SK-N-SH (cell line): ENCODE data around the gene SLC29A1. TPM values are rescaled to one million over a fixed set of nuclear protein-coding genes. Genes with fewer than 3 reads are reported as not detected.
A peak's percentile ranks its signal among the peaks of the same experiment; 100 is the strongest.

ENCODE experiments used
- CTCF ChIA-PET: fragments of 300-600, 350-600 bp; formaldehyde crosslinking; extraction: SDS; loops from one replicate; lab custom pipeline; 2021; lab: Yijun Ruan, JAX
- POLR2A ChIA-PET: fragments of 350-600 bp; sonication (Branson Sonifier 250); formaldehyde crosslinking; extraction: SDS; loops from one replicate; lab custom pipeline; 2020; ENCODE audit warnings: antibody characterized with exemption, inconsistent platforms; lab: Yijun Ruan, JAX
- DNase-seq: peaks from one replicate; pipeline ENCODE4 v3.0.0; 2012
- H2AFZ ChIP-seq: fragments of 200-600 bp; sonication (generic); 2 replicates; pipeline ENCODE4 v1.8.1; 2016; ENCODE audit warnings: antibody characterized with exemption, mild to moderate bottlenecking, low read depth
- H3F3A ChIP-seq: fragments of 200-600 bp; sonication (generic); replicated peaks from 2 replicates; pipeline ENCODE3; 2016; ENCODE audit warnings: antibody characterized with exemption, mild to moderate bottlenecking; ENCODE audit not compliant: insufficient read depth
- H3K27ac ChIP-seq, 2 experiments: fragments of 200-500 bp in 1 of 2; fragments of 200-600 bp in 1 of 2; sonication (Bioruptor generic) in 1 of 2; sonication (generic), shearing (Covaris generic) in 1 of 2; 2 replicates each; pipeline versions ENCODE4 v1.5.1 to v1.6.1; 2014 to 2016; ENCODE audit warnings: low read depth in 2 of 2, inconsistent platforms in 1 of 2, low read length in 1 of 2, mild to moderate bottlenecking in 1 of 2, mixed read lengths in 1 of 2
- H3K27me3 ChIP-seq: fragments of 200-600 bp; sonication (generic), shearing (Covaris generic); 2 replicates; pipeline ENCODE4 v1.6.1; 2016; ENCODE audit warnings: mixed run types; ENCODE audit not compliant: insufficient read depth
- H3K36me3 ChIP-seq, 2 experiments: fragments of 200-500 bp in 1 of 2; fragments of 200-600 bp in 1 of 2; sonication (Bioruptor generic) in 1 of 2; sonication (generic) in 1 of 2; replicated peaks in 1 of 2; 2 replicates each; pipeline versions ENCODE3 to v1.5.1; 2014 to 2016; ENCODE audit warnings: low read length in 1 of 2, mild to moderate bottlenecking in 1 of 2; ENCODE audit not compliant: insufficient read depth in 2 of 2, control insufficient read depth in 1 of 2
- H3K4me1 ChIP-seq, 2 experiments: fragments of 200-500 bp in 1 of 2; fragments of 200-600 bp in 1 of 2; sonication (Bioruptor generic) in 1 of 2; sonication (generic), shearing (Covaris generic) in 1 of 2; 2 replicates each; pipeline versions ENCODE4 v1.5.1 to v1.6.1; 2014 to 2016; ENCODE audit warnings: low read depth in 1 of 2, low read length in 1 of 2, mixed run types in 1 of 2; ENCODE audit not compliant: insufficient read depth in 2 of 2, control insufficient read depth in 1 of 2
- H3K4me2 ChIP-seq: fragments of 200-600 bp; sonication (generic), shearing (Covaris generic); 2 replicates; pipeline ENCODE4 v1.6.1; 2017; ENCODE audit warnings: mixed run types
- H3K4me3 ChIP-seq, 2 experiments: fragments of 200-500 bp in 1 of 2; fragments of 200-600 bp in 1 of 2; sonication (Bioruptor generic) in 1 of 2; sonication (generic), shearing (Covaris generic) in 1 of 2; 2 replicates each; pipeline versions ENCODE4 v1.5.1 to v1.8.1; 2014 to 2016; ENCODE audit warnings: low read depth in 2 of 2, inconsistent platforms in 1 of 2, low read length in 1 of 2, mild to moderate bottlenecking in 1 of 2, mixed read lengths in 1 of 2, moderate library complexity in 1 of 2
- H3K79me2 ChIP-seq: fragments of 200-600 bp; sonication (generic); 2 replicates; pipeline ENCODE4 v1.8.1; 2017; ENCODE audit warnings: mild to moderate bottlenecking; ENCODE audit not compliant: insufficient read depth
- H3K9ac ChIP-seq: fragments of 200-600 bp; sonication (generic); 2 replicates; pipeline ENCODE4 v1.6.1; 2017; ENCODE audit warnings: mixed run types
- H3K9me2 ChIP-seq: fragments of 200-600 bp; sonication (generic); 2 replicates; pipeline ENCODE4 v1.6.1; 2017; ENCODE audit warnings: mixed run types
- H3K9me3 ChIP-seq: fragments of 200-600 bp; sonication (generic); 2 replicates; pipeline ENCODE4 v1.6.1; 2017; ENCODE audit warnings: mixed run types, mild to moderate bottlenecking, moderate library complexity
- H4K20me1 ChIP-seq: fragments of 200-600 bp; sonication (generic); 2 replicates; pipeline ENCODE4 v1.6.1; 2017; ENCODE audit warnings: mild to moderate bottlenecking, mixed run types; ENCODE audit not compliant: insufficient read depth
- CHD2 ChIP-seq: fragments of 150-350 bp; IDR thresholded peaks from 2 replicates; pipeline ENCODE4 v1.6.1; 2018; ENCODE audit warnings: low read length; ENCODE audit not compliant: partially characterized antibody
- EZH2phosphoT487 ChIP-seq: fragments of 200-600 bp; sonication (generic); IDR thresholded peaks from 2 replicates; pipeline ENCODE4 v1.6.1; 2017; ENCODE audit warnings: low read depth, mixed run types, mild to moderate bottlenecking, antibody characterized with exemption, moderate library complexity, borderline replicate concordance
- FOSL2 ChIP-seq: IDR thresholded peaks from 2 replicates; pipeline ENCODE4 v1.4.0; 2012; ENCODE audit warnings: low read depth, mild to moderate bottlenecking, moderate library complexity, borderline replicate concordance
- FOXM1 ChIP-seq: IDR thresholded peaks from 2 replicates; pipeline ENCODE4 v1.4.0; 2012; ENCODE audit warnings: low read depth, mild to moderate bottlenecking
- GABPA ChIP-seq: IDR thresholded peaks from 2 replicates; pipeline ENCODE4 v1.4.0; 2012; ENCODE audit warnings: low read depth, mild to moderate bottlenecking
- GATA2 ChIP-seq: sonication (generic); formaldehyde crosslinking; IDR thresholded peaks from 2 replicates; pipeline ENCODE4 v1.5.0; 2020; ENCODE audit warnings: mild to moderate bottlenecking, missing genetic modification reagents
- MEF2A ChIP-seq: IDR thresholded peaks from 2 replicates; pipeline ENCODE4 v1.4.0; 2012; ENCODE audit warnings: low read depth, borderline replicate concordance
- NFIC ChIP-seq: IDR thresholded peaks from 2 replicates; pipeline ENCODE4 v1.4.0; 2012; ENCODE audit warnings: borderline replicate concordance
- NRF1 ChIP-seq: IDR thresholded peaks from 2 replicates; pipeline ENCODE4 v1.6.1; 2012; ENCODE audit warnings: low read depth, mild to moderate bottlenecking, low read length
- POLR2AphosphoS5 ChIP-seq: IDR thresholded peaks from 2 replicates; pipeline ENCODE4 v1.6.1; 2012; ENCODE audit warnings: low read depth, low read length
- RCOR1 ChIP-seq: fragments of 150-350 bp; IDR thresholded peaks from 2 replicates; pipeline ENCODE4 v1.6.1; 2017; ENCODE audit warnings: antibody characterized with exemption, low read length
- RFX5 ChIP-seq: IDR thresholded peaks from 2 replicates; pipeline ENCODE4 v1.6.1; 2012; ENCODE audit warnings: mild to moderate bottlenecking, improper control_type of control experiment, low read length
- SIN3A ChIP-seq: IDR thresholded peaks from 2 replicates; pipeline ENCODE4 v1.6.1; 2012; ENCODE audit warnings: low read depth, mild to moderate bottlenecking, low read length, moderate library complexity, borderline replicate concordance
- SMC3 ChIP-seq: IDR thresholded peaks from 2 replicates; pipeline ENCODE4 v1.6.1; 2012; ENCODE audit warnings: low read depth, low read length, improper control_type of control experiment
- TAF1 ChIP-seq: IDR thresholded peaks from 2 replicates; pipeline ENCODE4 v1.6.1; 2012; ENCODE audit warnings: low read depth, mild to moderate bottlenecking, low read length, moderate library complexity, borderline replicate concordance
- TCF12 ChIP-seq: IDR thresholded peaks from 2 replicates; pipeline ENCODE4 v1.4.0; 2012
- YY1 ChIP-seq: IDR thresholded peaks from 2 replicates; pipeline ENCODE4 v1.4.0; 2012; ENCODE audit warnings: low read depth, mild to moderate bottlenecking
- WGBS: methylation state at CpG from one replicate; pipeline ENCODE4 v1.1.6; 2017; ENCODE audit warnings: low lambda C conversion rate; 5-methylcytosine and 5-hydroxymethylcytosine counted together
- polyA plus RNA-seq, 3 experiments: library from polyadenylated mRNA; depleted of rRNA; stranded (reverse); fragments of >200 nt; gene quantifications; 2 replicates each; pipeline ENCODE4 v1.2.3, GENCODE V29; 2012
- TF ChIP-seq, protein P1 (sequence below): fragments of 200-600 bp; sonication (generic); IDR thresholded peaks from 2 replicates; pipeline ENCODE4 v1.6.1; 2017; ENCODE audit warnings: antibody characterized with exemption, mild to moderate bottlenecking, moderate library complexity
- TF ChIP-seq, protein P2 (sequence below): IDR thresholded peaks from 2 replicates; pipeline ENCODE4 v1.4.0; 2012; ENCODE audit warnings: low read depth
- TF ChIP-seq, protein P3 (sequence below): IDR thresholded peaks from 2 replicates; pipeline ENCODE4 v1.4.0; 2012; ENCODE audit warnings: low read depth, borderline replicate concordance
- TF ChIP-seq, protein P4 (sequence below): IDR thresholded peaks from 2 replicates; pipeline ENCODE4 v1.6.1; 2012; ENCODE audit warnings: mild to moderate bottlenecking, low read depth, low read length, moderate library complexity
- TF ChIP-seq, protein P5 (sequence below): fragments of 150-350 bp; IDR thresholded peaks from 2 replicates; pipeline ENCODE4 v1.6.1; 2016; ENCODE audit warnings: mild to moderate bottlenecking, low read depth, low read length

The SLC29A1 gene
- polyA plus RNA-seq, 1 of the 3 experiments (the other 2 are of a cell fraction) = 44.5 TPM

DNA sequence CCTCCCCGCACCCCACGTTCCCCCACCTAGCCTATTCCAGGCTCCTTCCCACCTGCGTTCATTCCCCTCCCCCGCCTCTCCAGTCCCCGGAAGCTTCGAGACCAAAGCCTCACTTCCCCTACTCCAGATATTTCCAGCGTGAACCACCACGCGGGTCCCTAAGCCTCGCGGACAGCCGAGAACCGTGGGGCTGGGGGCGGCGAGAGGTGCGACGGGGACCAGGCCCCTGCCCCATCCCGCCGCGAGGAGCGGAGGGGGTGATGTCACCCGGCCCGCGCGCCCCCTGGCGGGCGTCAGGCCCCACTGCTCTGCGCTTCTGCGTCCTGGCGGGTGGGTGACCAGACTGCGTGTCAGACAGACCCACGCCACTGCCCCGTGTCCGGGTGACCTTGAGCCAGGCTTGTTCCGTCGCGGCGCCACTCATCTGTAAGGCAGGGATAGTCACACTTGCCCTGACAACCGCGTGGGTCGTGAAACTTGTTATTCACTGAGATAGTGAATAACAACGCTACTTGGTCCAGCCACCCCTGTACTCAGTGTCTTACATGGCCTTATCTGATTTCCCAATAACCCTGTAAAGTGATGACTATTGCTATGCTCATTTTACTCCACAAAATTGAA, 14.5 kb downstream of the SLC29A1 start (continued):
- TF ChIP-seq, protein P1, sequence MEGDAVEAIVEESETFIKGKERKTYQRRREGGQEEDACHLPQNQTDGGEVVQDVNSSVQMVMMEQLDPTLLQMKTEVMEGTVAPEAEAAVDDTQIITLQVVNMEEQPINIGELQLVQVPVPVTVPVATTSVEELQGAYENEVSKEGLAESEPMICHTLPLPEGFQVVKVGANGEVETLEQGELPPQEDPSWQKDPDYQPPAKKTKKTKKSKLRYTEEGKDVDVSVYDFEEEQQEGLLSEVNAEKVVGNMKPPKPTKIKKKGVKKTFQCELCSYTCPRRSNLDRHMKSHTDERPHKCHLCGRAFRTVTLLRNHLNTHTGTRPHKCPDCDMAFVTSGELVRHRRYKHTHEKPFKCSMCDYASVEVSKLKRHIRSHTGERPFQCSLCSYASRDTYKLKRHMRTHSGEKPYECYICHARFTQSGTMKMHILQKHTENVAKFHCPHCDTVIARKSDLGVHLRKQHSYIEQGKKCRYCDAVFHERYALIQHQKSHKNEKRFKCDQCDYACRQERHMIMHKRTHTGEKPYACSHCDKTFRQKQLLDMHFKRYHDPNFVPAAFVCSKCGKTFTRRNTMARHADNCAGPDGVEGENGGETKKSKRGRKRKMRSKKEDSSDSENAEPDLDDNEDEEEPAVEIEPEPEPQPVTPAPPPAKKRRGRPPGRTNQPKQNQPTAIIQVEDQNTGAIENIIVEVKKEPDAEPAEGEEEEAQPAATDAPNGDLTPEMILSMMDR = peak; percentile 93
- peak; percentile 20; the same call in 1 of the 2 replicates for TF ChIP-seq TAF1
- TF ChIP-seq POLR2AphosphoS5 = no peak
- TF ChIP-seq RFX5 = no peak
- TF ChIP-seq, protein P2, sequence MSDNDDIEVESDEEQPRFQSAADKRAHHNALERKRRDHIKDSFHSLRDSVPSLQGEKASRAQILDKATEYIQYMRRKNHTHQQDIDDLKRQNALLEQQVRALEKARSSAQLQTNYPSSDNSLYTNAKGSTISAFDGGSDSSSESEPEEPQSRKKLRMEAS = peak; percentile 56; the same call in 1 of the 2 replicates
- TF ChIP-seq, all 33 proteins: peak for 16

DNA sequence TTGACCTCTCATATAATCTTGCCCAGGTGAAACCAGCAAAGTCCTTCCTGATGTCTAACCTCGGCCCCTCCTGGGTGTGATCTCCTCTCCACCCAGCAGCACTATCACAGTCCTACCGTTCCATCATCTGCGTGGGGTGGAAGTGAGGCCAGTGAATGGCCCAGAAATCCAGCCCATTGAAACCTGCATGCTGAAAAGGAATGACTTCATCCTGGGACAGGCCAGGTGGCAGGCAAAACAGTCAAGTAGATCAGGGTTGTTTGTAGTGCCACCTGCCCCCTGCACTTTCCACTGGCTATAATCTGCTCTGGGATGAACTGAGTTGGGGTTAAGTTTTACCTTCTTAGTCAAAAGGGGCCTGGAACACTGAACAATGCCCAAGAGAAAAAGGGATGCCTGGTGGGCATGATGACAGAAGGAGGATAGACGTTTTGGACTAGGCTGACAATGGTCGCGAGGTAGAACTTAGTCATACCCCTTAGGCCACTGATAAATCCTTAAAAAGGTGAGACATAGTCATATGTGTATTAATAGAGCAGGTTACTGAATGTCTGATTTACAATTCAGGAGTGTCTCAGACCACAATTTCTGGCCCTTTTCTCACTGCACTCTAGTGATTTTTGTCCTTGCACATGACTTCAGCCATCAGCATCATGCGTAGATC, 15.4 kb downstream of the SLC29A1 start:
- peaks cover 26 to 36% of the 10 kb centered on the region in 2 experiments for H3K4me1 ChIP-seq
- POLR2A ChIA-PET = interaction anchor here (2.7 kb wide), 1 partner anchor 8 kb away, joined by 27 read pairs; the partner anchor contains the start of gene HSP90AB1
- CTCF ChIA-PET = interaction anchor here (1.1 to 8.5 kb wide), 5 partner anchors 7 to 68 kb away, joined by 3 to 224 read pairs (median 115); partner anchors contain the start of genes HSP90AB1, MYMX and SLC29A1
- H3K27ac ChIP-seq = no peak overlapping the region
- H3K4me3 ChIP-seq = no peak overlapping the region
- no peaks in the 10 kb centered on the region for H3K9me3 ChIP-seq
- H2AFZ ChIP-seq = no peak overlapping the region
- no peaks in the 10 kb centered on the region for H3K9me2 ChIP-seq
- no peaks in the 10 kb centered on the region for H4K20me1 ChIP-seq
- WGBS = 91% methylated on average over 7 of the region's 7 CpGs
- peaks cover 18% of the 10 kb centered on the region for H3F3A ChIP-seq
- H3K36me3 ChIP-seq = no peaks in the 10 kb centered on the region
- no peaks in the 10 kb centered on the region for H3K27me3 ChIP-seq
- DNase-seq = no peak
- no peak overlapping the region for H3K9ac ChIP-seq
- no peak overlapping the region for H3K4me2 ChIP-seq
- TF ChIP-seq EZH2phosphoT487 (no peak), NRF1 (no peak), RCOR1 (no peak), FOXM1 (no peak), NFIC (no peak), FOSL2 (no peak), TCF12 (no peak), MEF2A (no peak), SIN3A (no peak), SMC3 (no peak), GABPA (no peak), YY1 (no peak), GATA2 (CRISPR knock-in tag) (no peak), CHD2 (no peak), POLR2AphosphoS5 (no peak)
- TF ChIP-seq, protein P3, sequence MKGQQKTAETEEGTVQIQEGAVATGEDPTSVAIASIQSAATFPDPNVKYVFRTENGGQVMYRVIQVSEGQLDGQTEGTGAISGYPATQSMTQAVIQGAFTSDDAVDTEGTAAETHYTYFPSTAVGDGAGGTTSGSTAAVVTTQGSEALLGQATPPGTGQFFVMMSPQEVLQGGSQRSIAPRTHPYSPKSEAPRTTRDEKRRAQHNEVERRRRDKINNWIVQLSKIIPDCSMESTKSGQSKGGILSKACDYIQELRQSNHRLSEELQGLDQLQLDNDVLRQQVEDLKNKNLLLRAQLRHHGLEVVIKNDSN = no peak
- TF ChIP-seq, protein P2 = no peak
- TF ChIP-seq, protein P4, sequence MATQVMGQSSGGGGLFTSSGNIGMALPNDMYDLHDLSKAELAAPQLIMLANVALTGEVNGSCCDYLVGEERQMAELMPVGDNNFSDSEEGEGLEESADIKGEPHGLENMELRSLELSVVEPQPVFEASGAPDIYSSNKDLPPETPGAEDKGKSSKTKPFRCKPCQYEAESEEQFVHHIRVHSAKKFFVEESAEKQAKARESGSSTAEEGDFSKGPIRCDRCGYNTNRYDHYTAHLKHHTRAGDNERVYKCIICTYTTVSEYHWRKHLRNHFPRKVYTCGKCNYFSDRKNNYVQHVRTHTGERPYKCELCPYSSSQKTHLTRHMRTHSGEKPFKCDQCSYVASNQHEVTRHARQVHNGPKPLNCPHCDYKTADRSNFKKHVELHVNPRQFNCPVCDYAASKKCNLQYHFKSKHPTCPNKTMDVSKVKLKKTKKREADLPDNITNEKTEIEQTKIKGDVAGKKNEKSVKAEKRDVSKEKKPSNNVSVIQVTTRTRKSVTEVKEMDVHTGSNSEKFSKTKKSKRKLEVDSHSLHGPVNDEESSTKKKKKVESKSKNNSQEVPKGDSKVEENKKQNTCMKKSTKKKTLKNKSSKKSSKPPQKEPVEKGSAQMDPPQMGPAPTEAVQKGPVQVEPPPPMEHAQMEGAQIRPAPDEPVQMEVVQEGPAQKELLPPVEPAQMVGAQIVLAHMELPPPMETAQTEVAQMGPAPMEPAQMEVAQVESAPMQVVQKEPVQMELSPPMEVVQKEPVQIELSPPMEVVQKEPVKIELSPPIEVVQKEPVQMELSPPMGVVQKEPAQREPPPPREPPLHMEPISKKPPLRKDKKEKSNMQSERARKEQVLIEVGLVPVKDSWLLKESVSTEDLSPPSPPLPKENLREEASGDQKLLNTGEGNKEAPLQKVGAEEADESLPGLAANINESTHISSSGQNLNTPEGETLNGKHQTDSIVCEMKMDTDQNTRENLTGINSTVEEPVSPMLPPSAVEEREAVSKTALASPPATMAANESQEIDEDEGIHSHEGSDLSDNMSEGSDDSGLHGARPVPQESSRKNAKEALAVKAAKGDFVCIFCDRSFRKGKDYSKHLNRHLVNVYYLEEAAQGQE = no peak
- TF ChIP-seq, protein P5, sequence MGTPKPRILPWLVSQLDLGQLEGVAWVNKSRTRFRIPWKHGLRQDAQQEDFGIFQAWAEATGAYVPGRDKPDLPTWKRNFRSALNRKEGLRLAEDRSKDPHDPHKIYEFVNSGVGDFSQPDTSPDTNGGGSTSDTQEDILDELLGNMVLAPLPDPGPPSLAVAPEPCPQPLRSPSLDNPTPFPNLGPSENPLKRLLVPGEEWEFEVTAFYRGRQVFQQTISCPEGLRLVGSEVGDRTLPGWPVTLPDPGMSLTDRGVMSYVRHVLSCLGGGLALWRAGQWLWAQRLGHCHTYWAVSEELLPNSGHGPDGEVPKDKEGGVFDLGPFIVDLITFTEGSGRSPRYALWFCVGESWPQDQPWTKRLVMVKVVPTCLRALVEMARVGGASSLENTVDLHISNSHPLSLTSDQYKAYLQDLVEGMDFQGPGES = no peak
- TF ChIP-seq, all 33 proteins: peak for 0
- H3K79me2 ChIP-seq = no peaks in the 10 kb centered on the region
